Activated T-helper 9 cell treated with anti-CD3 and anti-CD28 coated beads, Interleukin-2, amount 50 U/mL, for 16 hours (primary cell): ENCODE measurements around the gene CUL3.

Experiments
- DNase-seq: peaks from one replicate; pipeline ENCODE4 v3.0.0-alpha.2; 2020; ENCODE audit warnings: low read depth

Gene CUL3

DNA sequence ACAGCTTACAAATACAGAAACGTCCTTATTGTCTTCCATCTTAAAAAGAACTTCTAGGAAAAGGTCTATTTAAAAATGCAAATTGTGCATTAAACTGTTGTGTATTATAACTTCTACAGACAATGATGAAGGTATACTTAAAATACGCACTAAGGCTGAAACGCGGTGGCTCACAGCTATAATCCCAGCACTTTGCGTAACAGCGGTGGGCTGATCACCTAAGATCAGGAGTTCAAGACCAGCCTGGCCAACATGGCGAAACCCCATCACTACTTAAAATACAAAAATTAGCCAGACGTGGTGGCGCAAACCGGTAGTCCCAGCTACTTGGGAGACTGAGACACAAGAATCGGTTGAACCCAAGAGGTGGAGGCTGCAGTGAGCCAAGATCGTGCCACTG is 4.9 kb downstream of the CUL3 start:
- DNase-seq: no peak

DNA sequence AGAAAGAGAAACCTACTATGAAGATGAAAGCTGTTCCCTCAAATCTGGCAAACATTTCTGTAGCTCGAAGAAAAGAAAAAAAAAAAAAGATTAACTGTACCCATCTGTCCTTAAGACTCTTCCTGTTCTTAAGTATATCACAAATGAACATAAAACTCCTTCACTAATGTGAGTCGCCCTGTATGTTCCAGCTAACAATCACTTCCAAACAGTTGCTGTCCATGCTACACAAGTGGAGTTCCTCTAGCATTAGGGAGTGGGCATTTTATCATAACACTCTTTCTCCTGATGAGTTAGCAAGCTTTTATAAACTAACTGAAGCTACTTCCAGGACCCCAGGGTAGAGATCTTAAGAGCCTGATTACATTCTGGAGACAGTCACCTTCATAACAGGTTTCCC is 5.8 kb downstream of the CUL3 start:
- no peak for DNase-seq

DNA sequence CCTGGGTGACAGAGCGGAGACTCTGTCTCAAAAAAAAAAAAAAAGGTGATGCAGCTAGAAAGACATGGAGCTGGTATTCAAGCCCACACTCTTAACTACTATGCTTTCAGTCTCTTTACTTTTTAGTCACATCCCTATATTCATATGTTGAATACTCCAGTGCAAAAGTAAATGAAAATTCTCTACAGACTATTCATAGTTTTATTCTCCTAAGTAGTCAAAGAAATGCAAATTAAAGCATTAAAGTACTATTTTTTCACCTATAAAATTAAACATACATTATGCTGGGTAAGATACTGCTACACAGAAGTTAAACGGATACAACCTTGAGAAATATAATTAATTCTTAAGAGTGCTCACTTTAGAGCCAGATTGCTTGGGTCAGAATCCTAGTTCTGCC is 7.6 kb downstream of the CUL3 start:
- DNase-seq: no peak

DNA sequence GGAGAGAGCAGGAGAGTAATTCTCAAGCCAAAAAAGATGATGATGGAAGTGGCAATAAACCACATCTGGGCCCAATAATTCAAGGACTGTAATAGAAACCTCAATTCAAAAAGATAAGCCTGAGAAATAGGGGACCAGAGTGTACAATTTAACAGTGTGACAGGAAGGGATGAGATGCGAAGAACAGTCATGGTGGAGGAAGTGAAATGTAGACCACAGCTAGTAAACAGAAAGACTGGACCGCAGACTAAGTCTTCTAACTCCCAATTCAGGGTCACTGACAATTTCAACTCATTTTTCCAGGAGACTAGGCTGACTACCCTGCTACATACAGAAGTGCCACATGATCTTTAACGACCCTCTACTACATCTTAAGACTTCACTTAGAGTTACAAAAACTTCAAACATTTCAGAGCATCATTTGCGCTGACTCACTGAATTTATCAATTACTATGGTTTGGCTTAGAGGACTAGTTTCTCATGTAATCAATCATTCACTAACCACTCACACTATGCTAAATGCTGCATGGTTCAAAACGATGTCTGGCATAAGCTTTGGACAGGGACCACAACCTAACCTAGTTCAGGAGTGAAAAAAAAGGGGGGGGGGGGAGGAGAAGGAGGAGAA is 9.0 kb downstream of the CUL3 start:
- DNase-seq: no peak

DNA sequence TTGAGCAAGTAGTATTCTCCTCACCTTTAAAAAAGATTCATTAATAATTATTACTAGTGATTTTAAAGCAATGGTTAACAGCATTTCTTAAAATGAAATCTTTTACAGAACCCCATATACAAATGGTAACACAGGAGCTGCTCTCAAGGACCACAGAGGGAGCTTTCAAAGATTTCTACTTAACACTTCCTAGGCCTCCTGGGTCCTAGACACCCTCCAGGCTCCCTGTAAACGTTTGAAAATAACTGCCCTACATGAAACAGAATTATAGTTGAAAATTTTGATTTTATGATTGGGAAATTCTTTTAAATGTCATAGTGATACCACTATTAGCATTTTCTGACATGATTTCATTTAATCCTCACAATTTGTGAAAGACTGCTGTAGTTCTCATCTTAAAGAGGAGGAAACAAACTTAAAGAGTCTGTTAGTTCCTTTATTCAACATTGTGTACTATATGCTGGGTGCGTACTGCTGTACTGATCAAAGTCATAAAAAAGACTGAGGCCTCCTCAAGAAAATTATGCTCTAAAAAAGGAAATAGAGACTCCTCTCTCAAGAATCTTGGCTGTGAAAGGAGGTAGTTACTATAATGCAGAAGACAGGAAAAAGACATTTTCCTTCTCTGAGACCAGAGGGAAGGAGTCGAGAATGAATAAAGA is 10.6 kb downstream of the CUL3 start:
- DNase-seq: no peak

DNA sequence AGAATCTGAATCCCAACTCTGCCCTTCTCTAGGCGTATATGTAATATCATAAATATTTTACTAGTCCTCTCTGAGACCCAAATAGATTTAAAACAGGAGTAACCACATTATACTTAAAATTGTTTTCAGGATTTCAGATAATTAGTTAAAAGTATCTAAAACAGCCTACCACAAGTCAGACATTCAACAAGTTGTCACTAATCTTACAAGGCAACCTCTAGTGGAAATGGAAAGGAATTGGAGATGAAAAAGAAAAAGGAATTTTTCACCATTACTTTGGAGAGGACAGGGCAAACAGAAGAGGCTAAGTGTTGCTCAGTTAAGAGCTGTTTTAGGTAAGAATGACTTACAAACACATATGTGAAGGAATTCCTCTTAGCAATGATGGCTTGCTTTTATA is 11.4 kb downstream of the CUL3 start:
- DNase-seq: no peak

DNA sequence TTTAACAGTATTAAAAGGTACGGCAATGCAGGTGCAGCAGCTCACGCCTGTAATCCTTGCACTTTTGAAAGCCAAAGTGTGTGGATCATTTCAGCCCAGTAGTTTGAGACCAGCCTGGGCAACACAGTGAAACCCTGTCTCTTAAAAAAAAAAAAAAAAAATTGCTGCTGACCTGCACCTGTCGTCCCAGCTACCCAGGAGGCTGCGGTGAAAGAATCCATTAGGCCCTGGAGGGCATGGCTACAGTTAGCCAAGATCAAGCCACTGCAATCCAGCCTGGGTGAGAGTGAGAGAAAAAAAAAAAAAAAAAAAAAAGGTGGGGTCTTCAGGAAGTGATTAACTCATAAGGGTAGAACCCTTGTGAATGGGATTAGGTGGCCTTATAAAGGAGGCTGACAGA is 12.8 kb downstream of the CUL3 start:
- no peak for DNase-seq

DNA sequence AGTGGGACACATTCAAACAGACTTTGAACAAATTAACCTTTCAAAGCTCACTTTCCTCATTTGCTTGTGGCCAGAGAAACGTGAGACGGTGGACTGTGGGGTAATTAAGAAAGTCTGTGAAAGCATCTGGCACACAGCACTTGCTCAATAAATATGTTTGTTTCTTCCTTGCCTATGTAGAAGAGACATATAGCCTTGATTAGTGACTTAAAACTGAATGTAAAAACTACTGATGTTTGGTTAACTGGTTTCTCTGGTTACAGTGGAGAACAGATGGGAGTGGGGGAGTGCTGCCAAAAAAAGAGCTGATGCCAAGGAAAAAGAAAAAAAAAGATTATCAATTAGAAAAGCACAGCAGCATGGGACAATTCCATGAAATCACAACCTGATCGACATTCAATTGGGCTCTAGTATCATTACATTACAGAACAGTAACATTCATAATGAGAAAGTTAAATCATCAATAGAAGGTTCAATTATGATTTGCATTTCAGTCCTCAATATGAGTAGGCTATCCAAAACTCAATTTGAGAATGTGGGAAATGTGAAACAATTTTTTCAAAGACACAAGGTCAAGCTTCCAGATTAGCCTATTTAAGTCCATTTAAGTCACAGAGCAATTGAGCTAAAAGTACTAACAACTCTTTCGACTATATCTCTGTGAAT is 14.7 kb downstream of the CUL3 start:
- DNase-seq: no peak

DNA sequence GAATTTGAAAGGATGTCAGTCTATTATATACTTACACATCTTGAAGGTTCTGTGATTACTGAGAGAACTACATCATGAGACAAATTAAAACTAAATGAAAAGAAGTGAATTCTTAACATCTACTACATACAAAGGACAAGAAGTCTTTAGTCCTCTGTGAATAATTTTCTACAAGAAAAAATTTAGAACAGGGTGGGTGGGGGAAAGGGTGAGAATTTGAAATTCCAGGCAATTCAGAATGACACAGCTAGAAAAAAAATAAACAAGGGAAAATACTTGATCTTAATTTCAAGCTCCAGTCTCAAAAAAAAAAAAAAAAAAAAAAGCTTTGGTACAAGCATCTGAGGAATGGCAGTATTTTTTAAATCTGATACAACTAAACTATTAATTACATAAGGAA is 15.5 kb downstream of the CUL3 start:
- no peak for DNase-seq

DNA sequence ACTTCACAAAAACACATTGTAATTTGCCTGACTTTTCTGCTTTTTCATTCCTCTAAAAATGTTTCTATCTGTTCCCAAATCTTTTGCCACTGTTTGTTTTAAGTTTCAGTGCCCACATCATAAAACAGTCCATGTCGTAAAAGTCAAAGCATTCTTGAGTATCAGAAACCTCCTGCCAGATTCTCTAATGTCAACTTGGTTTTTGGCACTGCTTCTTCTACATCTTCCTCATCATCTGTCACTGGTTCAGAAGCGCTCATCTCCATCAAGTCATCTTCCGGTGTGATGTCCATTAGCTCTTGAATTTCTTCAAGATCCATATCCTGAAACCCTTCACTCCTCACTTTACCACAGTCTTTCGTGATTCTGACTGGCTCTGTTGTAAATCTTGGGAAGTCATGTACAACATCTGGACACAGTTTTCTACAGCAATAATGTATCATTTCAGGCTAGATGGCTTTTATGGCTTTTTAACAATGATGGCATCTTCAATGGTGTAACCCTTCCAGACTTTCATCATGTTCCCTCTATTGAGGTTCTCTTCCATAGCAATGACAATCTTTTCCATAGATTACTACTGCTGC is 19.6 kb downstream of the CUL3 start:
- DNase-seq: no peak

DNA sequence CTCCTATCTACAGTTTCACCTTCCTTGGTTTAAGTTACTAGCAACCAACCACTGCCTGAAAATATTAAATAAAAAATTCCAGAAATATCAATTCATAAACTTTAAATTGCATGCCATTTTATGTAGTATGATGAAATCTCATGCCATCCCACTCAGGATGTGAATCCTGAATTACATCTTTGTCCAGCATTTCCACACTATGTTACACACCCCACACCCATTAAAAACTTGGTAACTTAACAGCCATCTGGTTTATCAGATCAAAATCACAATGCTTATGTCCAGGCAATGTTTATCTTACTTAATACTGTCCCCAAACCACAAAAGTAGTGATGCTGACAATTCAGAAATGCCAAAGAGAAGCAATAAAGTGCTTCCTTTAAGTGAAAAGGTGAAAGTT is 21.6 kb downstream of the CUL3 start:
- no peak for DNase-seq

DNA sequence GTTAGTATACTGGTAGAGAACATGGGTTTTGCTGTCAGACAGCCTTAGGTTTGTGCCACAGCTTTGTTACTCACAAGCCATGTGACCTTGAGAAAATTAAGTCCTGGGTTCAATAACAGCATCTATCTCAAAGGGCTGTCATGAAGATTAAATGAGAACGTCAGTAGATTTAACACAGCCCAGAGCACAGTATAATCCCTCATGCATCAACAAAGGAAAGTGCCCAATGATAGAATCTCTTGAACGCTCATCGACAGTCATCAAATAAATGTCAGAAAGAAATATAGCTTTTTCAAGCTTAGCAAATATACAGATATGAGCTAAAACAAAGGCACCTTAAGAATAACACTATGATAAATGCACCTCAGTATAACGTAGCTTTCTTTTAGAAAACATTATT is 22.3 kb downstream of the CUL3 start:
- no peak for DNase-seq

DNA sequence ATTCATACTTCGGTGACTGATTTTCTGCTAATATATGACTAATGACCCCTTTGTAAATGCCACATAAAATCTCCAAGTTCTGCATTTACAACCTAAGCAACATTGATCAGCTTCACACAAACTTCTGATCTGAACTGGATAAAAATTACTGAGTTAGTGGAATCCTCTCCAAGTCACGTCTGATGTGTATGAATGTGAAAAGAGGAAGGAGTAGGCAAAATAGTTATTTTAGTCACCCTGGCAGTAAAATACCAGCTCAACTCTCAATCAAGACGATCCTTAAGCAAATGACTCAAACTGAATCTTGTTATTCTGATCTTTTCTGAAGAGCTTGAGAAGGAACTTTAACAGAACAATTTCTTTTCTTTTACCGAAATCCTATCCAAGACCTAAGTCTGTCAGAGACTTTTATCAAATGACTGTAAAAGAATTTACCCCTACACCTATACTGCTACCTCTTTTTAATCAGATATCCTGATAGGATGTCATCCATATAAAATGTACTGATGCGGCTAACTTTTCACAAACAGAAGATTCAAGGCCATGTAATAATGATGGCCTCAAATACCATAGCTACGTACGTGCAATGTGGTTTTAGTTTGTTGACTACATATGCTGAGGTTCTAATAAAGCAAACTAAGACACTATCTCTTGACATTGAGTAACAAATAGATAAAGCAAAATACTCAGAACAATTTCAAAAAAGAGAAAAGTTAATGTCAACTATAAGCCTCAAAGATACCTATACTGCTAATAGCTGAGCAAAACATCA is 23.7 kb downstream of the CUL3 start:
- no peak for DNase-seq

DNA sequence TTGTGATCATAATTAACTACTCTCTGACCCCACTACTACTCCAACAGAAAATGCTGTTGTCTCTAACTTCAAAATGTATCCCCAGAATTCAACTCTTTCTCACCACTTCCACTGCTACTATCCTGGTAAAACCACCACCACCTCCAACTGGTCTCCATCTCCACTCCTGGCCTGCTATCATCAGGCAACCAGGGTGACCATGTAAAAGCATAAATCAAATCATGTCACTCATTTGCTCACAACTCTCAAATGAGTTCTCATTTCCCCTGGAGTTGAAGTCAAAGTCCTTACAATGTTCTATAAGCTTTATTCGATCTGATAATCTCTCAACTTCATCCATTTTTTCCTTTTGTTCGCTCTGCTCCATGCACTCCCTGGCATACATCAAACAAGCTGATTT is 24.6 kb downstream of the CUL3 start:
- DNase-seq: no peak

DNA sequence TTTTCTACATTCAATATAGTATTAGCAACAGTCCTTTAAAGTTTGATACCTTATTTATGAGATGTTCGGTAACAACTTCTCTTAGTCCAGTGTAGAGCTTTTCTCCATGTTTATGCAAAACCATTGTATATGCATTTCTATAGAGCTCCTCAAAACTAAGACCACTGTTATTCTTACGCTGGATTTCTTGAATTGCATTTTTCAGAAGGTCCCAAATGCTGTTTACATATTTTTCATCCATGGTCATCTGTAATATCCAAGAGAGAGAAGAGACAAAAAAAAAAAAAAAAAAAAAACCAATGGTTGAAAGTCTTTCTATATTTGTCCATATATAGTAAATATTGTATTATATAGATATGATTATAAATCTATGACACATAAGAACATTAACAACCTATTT is 27.6 kb downstream of the CUL3 start:
- DNase-seq: no peak

DNA sequence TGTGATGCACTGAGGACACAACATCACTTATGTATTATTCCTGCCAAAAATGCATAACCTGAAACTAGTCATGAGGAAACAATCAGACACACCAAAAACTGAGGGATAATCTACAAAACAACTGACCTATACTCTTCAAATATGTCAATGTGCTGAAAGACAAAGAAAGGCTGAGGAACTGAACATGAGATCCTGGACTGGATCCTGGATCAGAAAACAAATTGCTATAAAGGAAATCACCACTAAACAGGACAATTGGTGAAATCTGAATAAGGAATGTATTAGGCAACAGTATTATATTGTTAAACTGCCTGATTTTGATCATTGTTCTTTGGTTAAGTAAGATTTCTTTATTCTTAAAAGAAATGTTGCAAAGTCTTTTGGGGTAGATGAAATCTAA is 28.8 kb downstream of the CUL3 start:
- no peak for DNase-seq

DNA sequence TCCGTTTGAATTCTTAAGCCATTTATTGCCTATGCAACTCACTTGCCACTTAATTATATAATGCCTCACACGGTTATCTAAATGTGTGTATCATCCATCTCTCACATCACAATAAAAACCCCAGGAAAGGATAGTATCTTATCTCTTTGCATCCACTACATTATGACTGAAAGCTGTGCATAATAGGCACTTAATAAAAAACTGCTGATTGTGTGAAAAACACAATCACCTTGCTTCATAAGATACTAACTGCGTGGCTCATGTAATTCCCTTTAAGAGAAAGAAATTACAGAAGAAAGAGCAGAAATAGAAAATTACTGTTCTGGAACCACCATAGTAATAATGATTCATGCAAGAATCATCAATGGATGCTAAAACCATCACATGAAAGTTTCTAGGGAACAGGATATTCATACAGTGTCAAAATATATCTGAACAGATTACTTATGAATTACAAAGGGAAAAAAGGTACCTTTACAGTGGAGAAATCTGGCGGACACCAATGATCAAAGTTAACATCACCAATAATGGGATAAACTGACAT is 29.3 kb downstream of the CUL3 start:
- DNase-seq: no peak

DNA sequence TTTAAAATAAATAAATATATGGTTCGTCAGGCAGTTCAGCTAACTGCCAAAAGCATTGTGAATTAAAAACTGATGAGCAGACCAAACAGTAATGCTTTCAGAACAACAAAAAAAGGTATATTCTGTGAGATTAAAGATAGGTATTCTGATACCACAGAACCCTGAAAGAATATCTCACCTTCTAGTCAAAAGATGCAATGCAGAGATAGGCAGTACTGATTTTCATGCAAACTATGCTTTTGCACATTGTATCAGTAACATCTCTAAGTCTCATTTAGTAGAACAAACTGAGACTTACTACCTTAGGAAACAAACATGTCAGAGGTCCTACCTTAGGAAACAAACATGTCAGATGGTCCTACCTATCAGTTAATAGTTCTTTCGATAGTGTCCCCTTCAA is 32.4 kb downstream of the CUL3 start:
- no peak for DNase-seq

DNA sequence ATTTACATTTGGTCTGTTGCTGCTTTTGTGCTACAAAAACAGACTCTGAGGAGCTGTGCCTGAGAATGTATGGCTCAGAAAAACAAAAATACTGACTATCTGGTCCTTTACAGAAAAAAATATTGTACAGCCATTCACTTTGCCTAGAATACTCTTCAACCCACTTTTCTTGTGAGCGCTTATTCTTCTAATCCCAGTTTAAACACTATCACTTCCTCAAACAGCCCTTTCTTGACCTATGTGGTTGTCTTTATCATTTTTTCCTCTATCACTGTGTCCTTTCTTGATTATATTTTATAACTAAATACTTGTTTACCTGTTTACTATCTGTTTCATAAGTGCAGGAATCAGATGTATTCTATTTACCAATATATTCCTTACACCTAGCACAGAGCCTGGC is 33.5 kb downstream of the CUL3 start:
- no peak for DNase-seq

DNA sequence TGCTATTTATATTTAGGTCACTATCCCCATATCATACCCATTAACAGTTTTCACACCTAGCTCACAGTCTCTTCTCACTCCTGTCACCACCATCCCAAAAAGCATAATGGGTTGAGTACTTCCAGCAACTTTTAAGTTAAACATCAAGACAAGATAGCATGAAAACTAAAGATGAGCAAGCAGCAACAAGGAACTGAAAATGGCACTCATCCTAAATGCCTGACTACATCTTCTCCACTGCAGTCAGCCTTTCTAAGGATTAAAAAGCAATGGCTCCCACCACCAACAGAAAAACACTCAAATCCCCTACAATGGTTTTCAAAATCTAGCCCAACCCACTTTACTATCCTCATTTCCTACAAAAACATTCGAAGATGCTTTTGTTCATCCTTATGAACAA is 38.2 kb downstream of the CUL3 start:
- DNase-seq: no peak

DNA sequence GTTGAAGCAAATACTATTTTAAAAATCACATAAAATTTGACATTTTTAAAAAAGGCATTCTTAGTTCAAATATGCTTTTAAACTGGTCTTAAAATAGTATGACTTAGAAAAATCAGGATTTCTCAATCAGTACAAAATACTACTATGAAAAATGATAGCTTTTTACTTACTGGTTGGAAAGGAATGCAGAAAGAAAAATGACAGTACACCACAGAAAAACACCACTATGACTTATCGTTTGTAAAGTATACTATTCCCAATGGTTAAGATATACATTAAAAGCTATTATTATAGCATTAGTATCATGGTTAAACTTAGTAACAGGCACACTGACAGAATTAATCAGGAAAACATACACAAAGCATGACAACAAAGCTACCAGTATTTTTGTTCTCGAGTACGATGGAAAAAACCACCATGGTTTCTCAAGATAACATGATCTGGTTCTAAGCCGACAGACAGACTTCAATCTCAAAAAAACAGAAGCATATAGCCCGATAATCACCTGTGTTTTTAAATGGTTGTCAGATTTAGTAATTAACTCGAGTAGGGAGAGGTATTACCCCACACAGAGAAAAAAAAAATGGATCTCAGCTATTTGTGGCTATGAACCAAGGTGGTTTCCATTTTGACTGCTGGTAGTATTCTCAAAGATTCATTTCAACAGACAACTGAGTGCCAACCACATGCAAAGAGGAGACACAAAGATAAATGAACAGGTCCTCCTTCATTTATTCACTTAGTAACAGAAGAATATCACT is 39.1 kb downstream of the CUL3 start:
- DNase-seq: no peak

DNA sequence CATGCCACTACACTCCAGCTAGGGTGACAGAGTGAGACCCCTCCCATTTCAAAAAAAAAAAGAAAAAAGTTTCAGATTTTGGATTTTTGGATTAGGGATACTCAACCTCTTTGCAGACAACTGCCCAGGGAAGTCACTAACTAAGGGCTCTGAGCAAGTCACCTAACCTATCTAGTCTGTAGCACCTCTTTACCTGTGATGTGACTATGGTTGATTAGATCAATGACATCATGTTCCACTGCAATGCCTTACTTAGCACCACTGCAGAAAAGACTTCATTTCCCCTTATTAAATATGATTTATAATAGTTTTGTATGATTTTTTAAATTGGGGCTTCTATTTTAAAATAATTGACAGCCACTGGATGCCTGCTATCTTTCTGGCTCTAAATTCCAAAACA is 41.2 kb downstream of the CUL3 start:
- no peak for DNase-seq
